Choroid plexus epithelial cell (primary cell): ENCODE results near the gene IKBKE.

ENCODE experiments used
- DNase-seq: peaks from one replicate; pipeline ENCODE4 v3.0.0-alpha.2; 2010; ENCODE audit warnings: low read depth
- H3K4me3 ChIP-seq: 2 replicates; pipeline ENCODE4 v1.5.1; 2011; ENCODE audit warnings: low read depth, mild to moderate bottlenecking, control low read depth, low read length, moderate library complexity
- CTCF ChIP-seq: conservative IDR thresholded peaks from 2 replicates; pipeline ENCODE4 v1.5.1; 2011; ENCODE audit warnings: low read depth, mild to moderate bottlenecking, control low read depth, inconsistent platforms, low read length, moderate library complexity

The IKBKE gene

GRCh38 chr1:206466840-206467649 is 3.2 kb upstream of the IKBKE start:
- no peak for DNase-seq
- no peak overlapping the region for H3K4me3 ChIP-seq

DNA sequence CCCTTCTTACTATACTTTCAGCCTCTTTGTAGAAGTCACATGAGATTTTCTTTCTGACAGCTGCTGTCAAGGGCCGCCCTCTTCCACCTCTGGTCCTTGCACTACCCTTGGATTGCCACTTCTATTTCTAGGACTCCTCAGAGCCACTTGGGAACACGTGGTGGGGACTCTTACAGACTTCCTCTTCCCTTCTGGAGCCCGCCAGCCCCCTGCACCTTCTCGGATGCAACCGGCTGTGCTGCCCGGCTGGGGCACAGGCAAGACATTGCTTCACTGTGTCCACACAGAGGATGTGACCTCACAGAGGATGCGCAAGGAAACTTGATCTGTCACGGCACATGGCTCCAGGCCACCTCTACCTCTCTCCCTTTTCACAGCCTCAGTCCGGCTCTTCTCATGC is 2.4 kb upstream of the IKBKE start:
- H3K4me3 ChIP-seq = no peak overlapping the region
- peak; percentile 59 for DNase-seq
- no peak for TF ChIP-seq CTCF

More at GRCh38 chr1:206466840-206467649, 3.2 kb upstream of the IKBKE start:
- TF ChIP-seq CTCF = no peak

GRCh38 chr1:206468571-206468970 is 1.7 kb upstream of the IKBKE start:
- DNase-seq = no peak
- TF ChIP-seq CTCF = peak; percentile 9
- no peak overlapping the region for H3K4me3 ChIP-seq

GRCh38 chr1:206469411-206469932 is 804 bp upstream of the IKBKE start:
- no peak for TF ChIP-seq CTCF
- no peak for DNase-seq
- no peak overlapping the region for H3K4me3 ChIP-seq

GRCh38 chr1:206470692-206471414 is 577 bp downstream of the IKBKE start:
- peak; percentile 2 for TF ChIP-seq CTCF
- peak; percentile 87 for DNase-seq
- H3K4me3 ChIP-seq = peak overlapping the region; percentile 79

- H3K4me3 ChIP-seq = peak overlapping the region; percentile 79
- no peak for DNase-seq
- TF ChIP-seq CTCF = no peak
Observed at GRCh38 chr1:206471415-206471801, 1.1 kb downstream of the IKBKE start.

DNA sequence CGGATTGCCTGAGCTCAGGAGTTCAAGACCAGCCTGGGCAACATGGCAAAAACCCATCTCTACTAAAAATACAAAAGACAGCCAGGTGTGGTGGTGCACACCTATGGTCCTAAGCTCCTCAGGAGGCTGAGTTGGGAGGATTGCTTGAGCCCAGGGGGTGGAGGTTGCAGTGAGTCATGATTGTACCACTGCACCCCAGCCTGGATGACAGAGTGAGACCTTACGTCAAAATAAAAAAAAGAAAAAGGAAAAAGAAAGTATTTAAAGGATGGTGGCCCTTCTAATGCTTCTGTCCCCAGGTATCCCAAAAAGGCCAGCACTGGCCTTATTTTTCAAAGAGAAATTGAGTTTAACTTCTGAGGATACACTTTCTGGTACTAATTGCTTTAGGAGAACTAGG is 1.7 kb downstream of the IKBKE start:
- no peak for DNase-seq
- no peak overlapping the region for H3K4me3 ChIP-seq
- TF ChIP-seq CTCF = no peak
